ENCODE measurements around the gene UBC.

- TF ChIP-seq, protein P1, sequence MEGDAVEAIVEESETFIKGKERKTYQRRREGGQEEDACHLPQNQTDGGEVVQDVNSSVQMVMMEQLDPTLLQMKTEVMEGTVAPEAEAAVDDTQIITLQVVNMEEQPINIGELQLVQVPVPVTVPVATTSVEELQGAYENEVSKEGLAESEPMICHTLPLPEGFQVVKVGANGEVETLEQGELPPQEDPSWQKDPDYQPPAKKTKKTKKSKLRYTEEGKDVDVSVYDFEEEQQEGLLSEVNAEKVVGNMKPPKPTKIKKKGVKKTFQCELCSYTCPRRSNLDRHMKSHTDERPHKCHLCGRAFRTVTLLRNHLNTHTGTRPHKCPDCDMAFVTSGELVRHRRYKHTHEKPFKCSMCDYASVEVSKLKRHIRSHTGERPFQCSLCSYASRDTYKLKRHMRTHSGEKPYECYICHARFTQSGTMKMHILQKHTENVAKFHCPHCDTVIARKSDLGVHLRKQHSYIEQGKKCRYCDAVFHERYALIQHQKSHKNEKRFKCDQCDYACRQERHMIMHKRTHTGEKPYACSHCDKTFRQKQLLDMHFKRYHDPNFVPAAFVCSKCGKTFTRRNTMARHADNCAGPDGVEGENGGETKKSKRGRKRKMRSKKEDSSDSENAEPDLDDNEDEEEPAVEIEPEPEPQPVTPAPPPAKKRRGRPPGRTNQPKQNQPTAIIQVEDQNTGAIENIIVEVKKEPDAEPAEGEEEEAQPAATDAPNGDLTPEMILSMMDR (IDR thresholded peaks at IDR 0.05), result no peak
- TF ChIP-seq POLR2A (IDR thresholded peaks at IDR 0.05), result no peak
Observed at GRCh38 chr12:124928095-124928911, 13.9 kb upstream of the UBC start.

All from body of pancreas (tissue), 4 donors.